A673 (cell line): ENCODE measurements around the gene TK2. TPM values are rescaled to one million over a fixed set of nuclear protein-coding genes. Genes with fewer than 3 reads are reported as not detected.

Experiments used
- BruUV-seq: library from RNA; stranded (reverse); fragments of 400-500 nt; replicated peaks from 2 replicates; lab custom pipeline; 2021; lab: Mats Ljungman, UMichigan
- CTCF ChIA-PET: fragments of 300-600 bp; sonication (Branson Sonifier 250); formaldehyde crosslinking; loops from one replicate; lab custom pipeline; 2022; ENCODE audit warnings: antibody characterized with exemption; lab: Charles Lee
- POLR2A ChIA-PET: fragments of 300-600 bp; sonication (Branson Sonifier 250); formaldehyde crosslinking; loops from one replicate; lab custom pipeline; 2022; ENCODE audit warnings: antibody characterized with exemption; ENCODE audit not compliant: low non-redundant PET; lab: Charles Lee
- DNase-seq: peaks from one replicate; pipeline ENCODE4 v3.0.0-alpha.2; 2015; ENCODE audit warnings: low spot score
- H3K27ac ChIP-seq: fragments of 200-600 bp; sonication (generic); 2 replicates; pipeline ENCODE4 v1.5.1; 2016; ENCODE audit warnings: mixed run types, low read depth, mild to moderate bottlenecking, mixed read lengths, antibody characterized with exemption, low read length; ENCODE audit not compliant: poor library complexity, severe bottlenecking
- H3K27me3 ChIP-seq: fragments of 200-600 bp; sonication (generic); replicated peaks from 2 replicates; pipeline ENCODE4 v1.6.1; 2017; ENCODE audit warnings: mixed run types, low read depth, mild to moderate bottlenecking, mixed read lengths, antibody characterized with exemption, low read length; ENCODE audit not compliant: insufficient read depth, poor library complexity
- H3K36me3 ChIP-seq: fragments of 200-600 bp; sonication (generic); 2 replicates; pipeline ENCODE4 v1.6.1; 2016; ENCODE audit warnings: mixed run types, mild to moderate bottlenecking, mixed read lengths, antibody characterized with exemption, low read length; ENCODE audit not compliant: insufficient read depth, poor library complexity, severe bottlenecking
- H3K4me1 ChIP-seq: fragments of 200-600 bp; sonication (generic); 2 replicates; pipeline ENCODE4 v1.6.1; 2017; ENCODE audit warnings: mixed run types, mild to moderate bottlenecking, mixed read lengths, antibody characterized with exemption, low read length; ENCODE audit not compliant: insufficient read depth, poor library complexity, severe bottlenecking
- H3K4me3 ChIP-seq: fragments of 200-600 bp; sonication (generic); 2 replicates; pipeline ENCODE4 v1.5.1; 2016; ENCODE audit warnings: low read depth, mixed run types, mild to moderate bottlenecking, mixed read lengths, low read length; ENCODE audit not compliant: poor library complexity, severe bottlenecking
- H3K9me3 ChIP-seq: fragments of 200-600 bp; sonication (generic); 2 replicates; pipeline ENCODE4 v1.6.1; 2016; ENCODE audit warnings: mixed run types, low read depth, mild to moderate bottlenecking, mixed read lengths, antibody characterized with exemption, low read length; ENCODE audit not compliant: poor library complexity, severe bottlenecking
- CTCF ChIP-seq: fragments of 300-800, 200-600 bp; sonication (generic); conservative IDR thresholded peaks from 2 replicates; pipeline ENCODE4 v1.5.1; 2017; ENCODE audit warnings: low read depth, mild to moderate bottlenecking, antibody characterized with exemption, low read length, moderate library complexity, mixed read lengths
- EZH2 ChIP-seq: fragments of 200-600 bp; sonication (generic); IDR thresholded peaks from 2 replicates; pipeline ENCODE4 v1.6.1; 2017; ENCODE audit warnings: borderline replicate concordance, low read depth, mild to moderate bottlenecking, mixed read lengths, antibody characterized with exemption, low read length; ENCODE audit not compliant: poor library complexity, severe bottlenecking
- intact Hi-C: fragments of 100-400 bp; cut with micrococcal nuclease; formaldehyde crosslinking; loops from one replicate; pipeline ENCODE4 v1.10.0; 2022; ENCODE audit not compliant: unreplicated experiment
- total RNA-seq: library from RNA; stranded (reverse); gene quantifications from 2 replicates; pipeline ENCODE4 v1.2.3, GENCODE V29; 2021

The TK2 gene
- total RNA-seq, 1 experiment from 2014 or later: 8.2 TPM

- no peak overlapping the region for H3K27ac ChIP-seq
- no peaks in the 10 kb centered on the region for H3K9me3 ChIP-seq
- intact Hi-C loops: no loop called here
- no peak overlapping the region for H3K4me3 ChIP-seq
- peaks cover 7% of the 10 kb centered on the region for H3K36me3 ChIP-seq
- BruUV-seq: no TSS peak
- no peaks in the 10 kb centered on the region for H3K27me3 ChIP-seq
- ChIA-PET POLR2A (no interaction called here), CTCF (no interaction called here)
- no peak for TF ChIP-seq CTCF
- no peak for TF ChIP-seq EZH2
- DNase-seq: no peak
- peaks cover 12% of the 10 kb centered on the region for H3K4me1 ChIP-seq
Observed at GRCh38 chr16:66554495-66554894, 4.6 kb upstream of the TK2 start.

- no TSS peak for BruUV-seq
- H3K36me3 ChIP-seq: peaks cover 7% of the 10 kb centered on the region
- H3K4me3 ChIP-seq: no peak overlapping the region
- no peaks in the 10 kb centered on the region for H3K27me3 ChIP-seq
- no peak overlapping the region for H3K27ac ChIP-seq
- POLR2A ChIA-PET: no interaction called here
- TF ChIP-seq CTCF (no peak), EZH2 (no peak)
- CTCF ChIA-PET: no interaction called here
- intact Hi-C loops: no loop called here
- DNase-seq: no peak
- no peaks in the 10 kb centered on the region for H3K9me3 ChIP-seq
- peaks cover 17% of the 10 kb centered on the region for H3K4me1 ChIP-seq
Observed at GRCh38 chr16:66554021-66554420, 4.1 kb upstream of the TK2 start.

- TF ChIP-seq CTCF: no peak
- no peak for TF ChIP-seq EZH2
- Histone ChIP-seq H3K27me3 (no peaks in the 10 kb centered on the region), H3K9me3 (no peaks in the 10 kb centered on the region), H3K36me3 (peaks cover under 1% of the 10 kb centered on the region), H3K4me1 (peaks cover 19% of the 10 kb centered on the region), H3K27ac (no peak overlapping the region), H3K4me3 (peak overlapping the region; percentile 42)
- ChIA-PET CTCF (no interaction called here), POLR2A (no interaction called here)
- intact Hi-C loops: no loop called here
- DNase-seq: no peak
- BruUV-seq: no TSS peak
Observed at GRCh38 chr16:66553223-66553622, 3.3 kb upstream of the TK2 start.
